ENCODE data around the gene ACP5.
A peak's percentile ranks its signal among the peaks of the same experiment; 100 is the strongest.

Gene ACP5

GRCh38 chr19:11563532-11563931, 13.9 kb downstream of the ACP5 start:
- DNase-seq (ENCODE audit: low read depth in 2 of 2), result no peak
- no peak for TF ChIP-seq CTCF (IDR thresholded peaks at IDR 0.05; ENCODE audit: low read depth, low read length)
- no peak overlapping the region for H3K4me3 ChIP-seq (replicated peaks in 1 of 2; ENCODE audit: low read depth in 2 of 2, low read length in 2 of 2)

- DNase-seq (ENCODE audit: low read depth in 2 of 2), result peak; percentile 80 to 81
- TF ChIP-seq CTCF (IDR thresholded peaks at IDR 0.05; ENCODE audit: low read depth, low read length), result peak; percentile 60
- no peak overlapping the region for H3K4me3 ChIP-seq (replicated peaks in 1 of 2; ENCODE audit: low read depth in 2 of 2, low read length in 2 of 2)
These were observed 16.9 kb downstream of the ACP5 start for GRCh38 chr19:11560404-11561051.

DNA sequence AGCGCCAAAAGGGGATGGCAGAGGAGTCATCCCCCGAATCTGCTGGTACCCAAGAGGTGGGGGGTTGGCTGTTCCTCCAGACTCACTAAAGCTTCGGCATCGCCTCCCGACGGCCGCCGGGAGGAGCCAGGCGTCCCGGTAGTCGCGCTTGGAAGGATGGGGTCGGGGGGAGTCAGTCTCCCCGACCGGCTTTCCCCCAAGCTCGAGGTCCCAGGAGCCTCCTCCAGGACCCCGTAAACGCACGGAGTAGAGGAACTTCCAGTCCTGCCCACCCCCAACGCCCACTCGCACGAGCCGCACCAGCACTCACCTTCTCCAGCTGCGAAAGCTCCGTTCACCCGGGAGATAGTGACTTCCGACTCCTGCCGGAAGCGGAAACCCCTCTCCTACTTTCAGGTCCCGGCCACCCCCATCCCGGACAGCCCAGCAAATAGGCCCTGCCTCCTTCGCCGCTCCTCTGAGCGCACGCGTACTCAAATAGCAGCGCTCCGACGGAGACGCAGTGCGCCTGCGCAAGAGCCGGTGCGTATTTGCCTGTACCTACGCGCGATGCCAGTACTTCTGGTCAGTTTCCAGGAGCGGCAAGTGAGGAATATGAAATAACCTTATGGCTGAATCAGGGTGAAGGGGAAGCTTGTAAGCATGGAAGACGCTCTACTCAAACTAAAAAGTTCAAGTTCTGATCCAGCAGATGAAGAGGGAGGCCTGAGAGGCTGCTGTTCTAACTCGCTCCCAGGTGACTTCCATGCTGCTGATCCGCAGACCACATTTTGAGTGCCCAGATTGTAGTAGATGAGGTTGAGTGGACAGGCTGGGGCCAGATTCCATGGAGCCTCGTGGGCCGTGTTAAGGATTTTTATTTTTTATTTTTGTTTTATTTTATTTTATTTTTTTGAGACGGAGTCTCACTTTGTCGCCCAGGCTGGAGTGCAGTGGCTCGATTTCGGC, 18.3 kb downstream of the ACP5 start, which contains the start of gene ELOF1:
Gene ELOF1 (minus strand): TSS at position 350 of the 948 bp plus-strand sequence. CDS start 4,883 bp downstream, outside the sequence.
- H3K4me3 ChIP-seq (replicated peaks in 1 of 2; ENCODE audit: low read depth in 2 of 2, low read length in 2 of 2), result peak within 1 kb of the TSS; percentile 91
- DNase-seq (ENCODE audit: low read depth in 2 of 2), result peak; percentile 98 to 99
- peak; percentile 24 for TF ChIP-seq CTCF (IDR thresholded peaks at IDR 0.05; ENCODE audit: low read depth, low read length)

DNA sequence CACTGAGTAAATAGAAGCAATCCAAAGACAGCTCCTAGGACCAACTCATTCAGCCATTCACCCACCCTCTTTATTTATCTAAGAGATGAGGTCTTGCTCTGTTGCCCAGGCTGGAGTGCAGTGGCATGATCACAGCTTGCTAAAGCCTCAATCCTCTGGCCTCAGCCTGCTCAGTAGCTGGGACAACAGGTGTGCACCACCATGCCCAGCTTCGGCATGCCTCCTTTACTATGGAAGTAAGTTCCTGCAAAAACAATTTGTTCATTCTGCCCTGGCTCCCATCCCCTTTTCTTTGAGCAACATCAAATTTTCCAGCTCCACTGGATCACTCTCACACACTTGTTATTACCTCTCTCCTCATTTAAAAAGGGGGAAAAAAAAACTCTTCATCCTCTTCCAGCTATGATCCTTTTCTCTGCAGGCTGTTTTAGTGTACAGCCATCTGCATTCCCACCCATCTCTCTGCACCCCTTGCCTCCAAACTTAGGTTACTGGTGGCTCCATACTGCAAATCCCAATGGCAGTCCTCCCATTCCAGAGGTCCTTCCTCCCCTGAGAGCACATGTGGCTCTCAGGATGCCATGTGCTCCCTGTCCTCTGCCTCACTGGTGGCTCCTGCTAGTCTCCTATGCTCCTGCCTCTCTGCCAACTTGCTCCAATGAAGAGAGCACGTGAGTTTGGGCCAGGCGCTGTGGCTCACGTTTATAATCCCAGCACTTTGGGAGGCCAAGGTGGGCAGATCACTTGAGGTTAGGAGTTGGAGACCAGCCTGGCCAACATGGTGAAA, 20.6 kb downstream of the ACP5 start:
- no peak overlapping the region for H3K4me3 ChIP-seq (replicated peaks in 1 of 2; ENCODE audit: low read depth in 2 of 2, low read length in 2 of 2)
- no peak for DNase-seq (ENCODE audit: low read depth in 2 of 2)
- no peak for TF ChIP-seq CTCF (IDR thresholded peaks at IDR 0.05; ENCODE audit: low read depth, low read length)

DNA sequence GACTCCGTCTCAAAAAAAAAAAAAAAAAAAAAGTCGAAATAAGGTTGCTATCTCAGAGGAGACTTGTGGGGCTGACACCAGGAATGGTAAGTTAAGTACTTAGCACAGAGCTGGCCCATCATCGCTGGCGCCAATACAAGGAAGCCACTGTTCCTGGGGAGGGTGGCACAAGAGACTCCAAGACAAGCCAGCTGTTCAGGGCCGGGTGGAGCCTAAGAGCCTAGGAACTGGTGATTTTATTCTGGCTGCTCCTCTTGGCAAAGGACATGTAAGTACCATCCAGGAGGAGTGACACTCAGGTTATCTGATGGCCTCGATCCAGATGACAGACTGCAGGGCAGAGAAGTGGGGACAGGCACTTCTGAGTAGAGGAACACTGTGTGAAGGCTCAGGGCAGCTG, 22.2 kb downstream of the ACP5 start:
- DNase-seq (ENCODE audit: low read depth in 2 of 2), result no peak
- no peak overlapping the region for H3K4me3 ChIP-seq (replicated peaks in 1 of 2; ENCODE audit: low read depth in 2 of 2, low read length in 2 of 2)

More for the DNA sequence above, 22.2 kb downstream of the ACP5 start:
- TF ChIP-seq CTCF (IDR thresholded peaks at IDR 0.05; ENCODE audit: low read depth, low read length), result no peak
